GM06990 (cell line): Measurements from ENCODE around the gene RNASEH2A.
A peak's percentile ranks its signal among the peaks of the same experiment; 100 is the strongest.

Experiments
- DNase-seq: peaks from one replicate; pipeline ENCODE4 v3.0.0-alpha.2; 2011; ENCODE audit not compliant: insufficient read length; ENCODE audit errors: extremely low read depth
- H3K27me3 ChIP-seq: replicated peaks from 2 replicates; pipeline ENCODE4 v1.6.0; 2011; ENCODE audit warnings: low read length; ENCODE audit not compliant: control insufficient read depth, insufficient read depth
- H3K36me3 ChIP-seq: 2 replicates; pipeline ENCODE4 v1.5.1; 2011; ENCODE audit warnings: low read length; ENCODE audit not compliant: control insufficient read depth, insufficient read depth
- H3K4me3 ChIP-seq: replicated peaks from 2 replicates; pipeline ENCODE4 v1.5.1; 2011; ENCODE audit warnings: low read depth, mild to moderate bottlenecking, control low read depth, low read length
- TF ChIP-seq, protein P1 (sequence below): IDR thresholded peaks from 2 replicates; pipeline ENCODE4 v1.5.1; 2011; ENCODE audit warnings: low read length, control low read depth, mild to moderate bottlenecking, inconsistent platforms; ENCODE audit not compliant: insufficient read depth, poor library complexity, severe bottlenecking

Gene RNASEH2A

DNA sequence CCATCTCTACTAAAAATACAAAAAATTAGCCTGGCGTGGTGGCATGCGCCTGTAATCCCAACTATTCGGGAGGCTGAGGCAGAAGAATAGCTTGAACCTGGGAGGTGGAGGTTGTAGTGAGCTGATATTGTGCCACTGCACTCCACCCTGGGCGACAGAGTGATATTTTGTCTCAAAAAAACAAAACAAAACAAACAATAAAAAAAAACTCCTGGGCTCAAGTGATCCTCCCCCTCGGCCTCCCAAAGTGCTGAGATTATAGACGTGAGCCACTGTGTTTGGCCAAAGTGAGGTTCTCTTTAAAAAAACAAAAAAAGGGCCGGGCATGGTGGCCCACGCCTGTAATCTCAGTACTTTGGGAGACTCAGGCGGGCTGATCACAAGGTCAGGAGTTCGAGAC, 18.9 kb upstream of the RNASEH2A start:
- DNase-seq, result no peak
- no peaks in the 10 kb centered on the region for H3K36me3 ChIP-seq
- TF ChIP-seq, protein P1, sequence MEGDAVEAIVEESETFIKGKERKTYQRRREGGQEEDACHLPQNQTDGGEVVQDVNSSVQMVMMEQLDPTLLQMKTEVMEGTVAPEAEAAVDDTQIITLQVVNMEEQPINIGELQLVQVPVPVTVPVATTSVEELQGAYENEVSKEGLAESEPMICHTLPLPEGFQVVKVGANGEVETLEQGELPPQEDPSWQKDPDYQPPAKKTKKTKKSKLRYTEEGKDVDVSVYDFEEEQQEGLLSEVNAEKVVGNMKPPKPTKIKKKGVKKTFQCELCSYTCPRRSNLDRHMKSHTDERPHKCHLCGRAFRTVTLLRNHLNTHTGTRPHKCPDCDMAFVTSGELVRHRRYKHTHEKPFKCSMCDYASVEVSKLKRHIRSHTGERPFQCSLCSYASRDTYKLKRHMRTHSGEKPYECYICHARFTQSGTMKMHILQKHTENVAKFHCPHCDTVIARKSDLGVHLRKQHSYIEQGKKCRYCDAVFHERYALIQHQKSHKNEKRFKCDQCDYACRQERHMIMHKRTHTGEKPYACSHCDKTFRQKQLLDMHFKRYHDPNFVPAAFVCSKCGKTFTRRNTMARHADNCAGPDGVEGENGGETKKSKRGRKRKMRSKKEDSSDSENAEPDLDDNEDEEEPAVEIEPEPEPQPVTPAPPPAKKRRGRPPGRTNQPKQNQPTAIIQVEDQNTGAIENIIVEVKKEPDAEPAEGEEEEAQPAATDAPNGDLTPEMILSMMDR, result no peak
- no peaks in the 10 kb centered on the region for H3K27me3 ChIP-seq
- H3K4me3 ChIP-seq, result no peak overlapping the region

DNA sequence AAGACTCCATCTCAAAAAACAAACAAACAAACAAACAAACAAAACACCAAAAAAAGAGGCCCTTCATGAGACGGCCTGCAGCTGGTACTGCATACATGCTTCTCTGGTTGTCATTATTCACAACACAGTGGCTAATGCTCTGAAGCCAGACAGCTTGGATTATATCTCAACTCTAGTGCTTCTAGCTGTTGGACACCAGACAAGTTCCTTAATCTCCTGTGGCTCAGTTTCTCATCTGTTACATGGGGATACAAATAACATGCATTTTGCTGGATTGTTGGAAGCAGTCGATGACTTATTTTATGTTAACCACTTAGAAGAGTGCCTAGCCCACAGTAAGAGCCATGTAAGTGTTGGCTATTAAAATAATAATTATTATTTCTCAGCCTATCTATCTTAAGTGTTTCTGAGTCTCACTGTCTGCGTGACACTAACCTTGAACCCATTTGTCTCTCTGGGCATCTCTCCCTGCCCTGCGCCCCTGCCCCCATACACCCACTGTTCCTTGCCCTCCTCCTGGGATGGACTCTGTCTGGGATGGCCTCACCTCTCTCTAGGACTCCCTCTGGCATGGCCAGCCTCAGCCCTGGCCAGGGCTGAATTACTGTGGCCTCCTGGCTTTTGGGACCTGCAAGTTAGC, 18.2 kb upstream of the RNASEH2A start:
- Histone ChIP-seq H3K36me3 (no peaks in the 10 kb centered on the region), H3K4me3 (peak overlapping the region; percentile 62), H3K27me3 (no peaks in the 10 kb centered on the region)
- TF ChIP-seq, protein P1, result no peak
- no peak for DNase-seq

DNA sequence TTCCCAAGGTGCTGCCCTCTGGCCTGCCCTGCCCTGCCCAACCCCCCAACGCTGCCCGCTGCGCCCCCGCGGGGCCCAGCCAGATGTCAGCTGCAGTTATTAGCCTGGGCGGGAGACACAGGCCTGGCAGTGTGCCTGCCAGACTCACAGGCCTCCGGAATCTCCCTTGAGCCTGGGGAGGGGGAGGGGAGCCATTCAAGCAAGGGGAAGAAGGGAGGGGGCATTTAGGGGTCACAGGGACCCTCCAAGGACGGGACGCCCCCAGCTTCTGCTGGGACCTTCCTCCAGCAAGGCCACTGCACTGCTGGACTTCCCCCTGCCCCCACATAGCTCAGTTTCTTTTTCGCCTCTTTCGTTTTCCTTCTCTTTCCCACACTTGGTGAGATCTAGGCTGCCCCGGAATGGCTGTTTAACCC, 17.7 kb upstream of the RNASEH2A start:
- no peaks in the 10 kb centered on the region for H3K36me3 ChIP-seq
- TF ChIP-seq, protein P1, result peak; percentile 33
- DNase-seq, result peak; percentile 85
- peak overlapping the region; percentile 62 for H3K4me3 ChIP-seq
- H3K27me3 ChIP-seq, result no peaks in the 10 kb centered on the region

DNA sequence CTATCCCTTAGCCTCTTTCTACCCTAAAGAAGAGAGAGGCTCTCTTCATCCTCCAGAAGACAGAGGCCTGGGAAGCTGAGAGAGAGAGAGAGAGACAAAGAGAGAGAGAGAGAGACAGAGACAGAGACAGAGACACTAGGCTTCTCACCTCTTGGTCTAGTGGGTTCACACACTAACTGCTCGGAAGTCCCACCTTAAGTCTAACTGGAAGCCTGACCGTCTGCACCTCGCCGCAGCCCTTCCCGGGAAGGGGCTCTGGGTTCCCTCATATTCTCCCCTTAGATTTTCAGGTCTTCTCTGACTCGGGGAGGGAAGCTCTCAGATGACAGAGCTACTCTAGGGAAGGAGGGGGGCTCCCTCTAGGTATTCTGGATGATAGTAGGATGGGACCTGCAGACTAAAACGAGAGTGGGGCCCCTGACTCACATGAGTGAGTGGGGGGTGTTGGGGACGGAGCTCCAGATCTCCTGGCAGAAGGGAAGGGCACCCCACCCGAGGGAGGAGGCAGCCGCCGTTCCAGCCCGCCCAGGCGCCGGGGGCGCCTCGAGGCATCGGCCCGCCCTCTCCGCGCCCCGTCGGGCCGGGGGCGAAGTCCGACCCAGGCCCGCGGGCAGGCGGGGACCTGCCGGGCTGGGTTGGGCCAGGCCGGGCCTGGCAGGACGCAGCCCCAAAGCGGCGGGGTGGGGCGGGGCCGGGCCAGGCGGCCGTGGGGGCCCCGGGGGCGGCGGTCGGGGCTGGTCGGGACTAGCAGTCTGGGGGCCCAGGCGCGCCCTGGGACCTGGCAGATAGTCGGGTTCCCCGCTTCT, 17.1 kb upstream of the RNASEH2A start:
- TF ChIP-seq, protein P1, result no peak
- H3K36me3 ChIP-seq, result no peaks in the 10 kb centered on the region
- H3K27me3 ChIP-seq, result no peaks in the 10 kb centered on the region
- H3K4me3 ChIP-seq, result peak overlapping the region; percentile 62
- no peak for DNase-seq

DNA sequence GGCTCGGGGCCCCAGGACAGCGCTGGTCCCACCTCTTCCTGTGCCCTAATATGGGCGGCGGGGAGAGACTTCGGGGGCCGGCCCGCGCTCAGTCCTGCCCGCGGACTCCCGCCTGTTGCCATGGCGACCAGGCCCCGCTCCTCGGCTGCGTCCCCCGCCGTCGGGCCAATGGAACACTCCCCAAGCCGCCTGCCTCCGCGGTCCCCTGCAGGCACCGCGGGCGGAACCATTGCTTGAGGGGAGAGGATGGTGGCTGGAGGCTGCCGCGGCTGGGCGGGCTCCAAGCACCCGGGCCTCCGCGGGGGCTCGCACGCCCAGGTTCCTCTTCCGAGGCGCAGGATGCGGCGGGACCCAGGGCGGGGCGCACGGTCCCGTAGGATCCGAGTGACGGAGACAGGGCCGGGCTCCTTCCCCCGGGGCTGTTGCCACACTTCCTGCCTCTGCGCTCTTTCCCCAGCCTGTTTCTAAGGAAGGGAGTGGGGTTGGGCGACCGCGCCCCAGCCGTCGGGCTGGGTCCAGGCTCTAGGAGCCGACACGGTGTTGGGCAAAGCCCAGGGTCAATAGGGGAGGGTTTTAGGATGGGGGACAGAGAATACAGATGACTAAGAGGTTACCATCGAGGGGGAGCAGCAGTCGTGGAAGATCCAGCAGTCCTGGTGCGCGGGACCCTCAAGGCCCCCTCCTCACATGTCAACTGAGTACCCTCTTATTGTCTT, 16.3 kb upstream of the RNASEH2A start:
- H3K4me3 ChIP-seq, result peak overlapping the region; percentile 96
- peak; percentile 99 for DNase-seq
- H3K27me3 ChIP-seq, result no peaks in the 10 kb centered on the region
- TF ChIP-seq, protein P1, result no peak
- H3K36me3 ChIP-seq, result no peaks in the 10 kb centered on the region
